Measurements from ENCODE around the gene CYB5B.

Gene CYB5B

DNA sequence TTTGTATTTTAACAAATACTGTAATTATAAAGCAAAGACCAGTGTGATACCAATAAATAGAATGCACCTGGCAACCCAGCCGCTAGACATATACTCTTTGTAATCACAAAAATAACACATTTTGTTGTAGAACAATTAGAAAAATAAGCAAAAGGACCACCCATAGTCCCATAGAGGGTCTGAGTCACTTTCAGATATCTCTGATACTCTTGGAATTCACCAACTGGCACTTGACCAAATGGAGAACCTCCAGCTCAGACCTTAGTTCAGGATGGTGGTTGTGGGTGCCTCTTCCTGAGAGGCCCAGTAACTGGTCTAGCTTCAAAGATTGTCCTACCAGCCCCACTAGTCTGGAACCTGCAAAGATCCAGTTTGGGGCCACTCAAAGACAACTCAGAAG, 37.8 kb upstream of the CYB5B start:
- no peaks in the 10 kb centered on the region for H3K9me2 ChIP-seq (replicated peaks; ENCODE audit: insufficient read depth, low read length)
- no peak overlapping the region for H3K9ac ChIP-seq (ENCODE audit: low read length)
- H2AFZ ChIP-seq (ENCODE audit: low read length) = peak overlapping the region; percentile 70; the same call in 1 of the 2 replicates
- no peaks in the 10 kb centered on the region for H4K20me1 ChIP-seq (ENCODE audit: insufficient read depth, low read length)
- peaks cover 5% of the 10 kb centered on the region; the same call in 1 of the 2 replicates for H3K36me3 ChIP-seq (replicated peaks; ENCODE audit: insufficient read depth, low read length)
- H3K79me2 ChIP-seq (ENCODE audit: low read length) = peaks cover 39% of the 10 kb centered on the region
- no peaks in the 10 kb centered on the region for H3K27me3 ChIP-seq (replicated peaks; ENCODE audit: insufficient read depth, low read length)
- TF ChIP-seq, protein P1, sequence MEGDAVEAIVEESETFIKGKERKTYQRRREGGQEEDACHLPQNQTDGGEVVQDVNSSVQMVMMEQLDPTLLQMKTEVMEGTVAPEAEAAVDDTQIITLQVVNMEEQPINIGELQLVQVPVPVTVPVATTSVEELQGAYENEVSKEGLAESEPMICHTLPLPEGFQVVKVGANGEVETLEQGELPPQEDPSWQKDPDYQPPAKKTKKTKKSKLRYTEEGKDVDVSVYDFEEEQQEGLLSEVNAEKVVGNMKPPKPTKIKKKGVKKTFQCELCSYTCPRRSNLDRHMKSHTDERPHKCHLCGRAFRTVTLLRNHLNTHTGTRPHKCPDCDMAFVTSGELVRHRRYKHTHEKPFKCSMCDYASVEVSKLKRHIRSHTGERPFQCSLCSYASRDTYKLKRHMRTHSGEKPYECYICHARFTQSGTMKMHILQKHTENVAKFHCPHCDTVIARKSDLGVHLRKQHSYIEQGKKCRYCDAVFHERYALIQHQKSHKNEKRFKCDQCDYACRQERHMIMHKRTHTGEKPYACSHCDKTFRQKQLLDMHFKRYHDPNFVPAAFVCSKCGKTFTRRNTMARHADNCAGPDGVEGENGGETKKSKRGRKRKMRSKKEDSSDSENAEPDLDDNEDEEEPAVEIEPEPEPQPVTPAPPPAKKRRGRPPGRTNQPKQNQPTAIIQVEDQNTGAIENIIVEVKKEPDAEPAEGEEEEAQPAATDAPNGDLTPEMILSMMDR (IDR thresholded peaks at IDR 0.05; ENCODE audit: low read length) = no peak
- TF ChIP-seq EZH2phosphoT487 (IDR thresholded peaks at IDR 0.05; ENCODE audit: low read length) (no peak), EZH2 (optimal IDR thresholded peaks at IDR 0.05; ENCODE audit: low read depth, low read length) (no peak)
- no peak overlapping the region for H3K4me3 ChIP-seq (ENCODE audit: low read length)
- H3K4me1 ChIP-seq (ENCODE audit: low read length) = 0 out of 2 replicates have a peak, but pooled peaks cover 3% of the 10 kb centered on the region
- no peak for DNase-seq
- H3K4me2 ChIP-seq (ENCODE audit: low read depth, low read length) = peak overlapping the region; percentile 51; the same call in 1 of the 2 replicates
- no peaks in the 10 kb centered on the region for H3F3A ChIP-seq (ENCODE audit: insufficient read depth, low read length)
- no peaks in the 10 kb centered on the region for H3K9me3 ChIP-seq (replicated peaks; ENCODE audit: insufficient read depth, low read length)
- H3K27ac ChIP-seq (ENCODE audit: low read length) = no peak overlapping the region

GRCh38 chr16:69393898-69394849, 30.2 kb upstream of the CYB5B start:
- TF ChIP-seq, protein P1 (IDR thresholded peaks at IDR 0.05; ENCODE audit: low read length) = no peak
- DNase-seq = no peak
- no peaks in the 10 kb centered on the region for H3K36me3 ChIP-seq (replicated peaks; ENCODE audit: insufficient read depth, low read length)
- no peak overlapping the region for H3K27ac ChIP-seq (ENCODE audit: low read length)
- no peaks in the 10 kb centered on the region for H3F3A ChIP-seq (ENCODE audit: insufficient read depth, low read length)
- H3K9ac ChIP-seq (ENCODE audit: low read length) = no peak overlapping the region
- no peaks in the 10 kb centered on the region for H3K9me3 ChIP-seq (replicated peaks; ENCODE audit: insufficient read depth, low read length)
- no peaks in the 10 kb centered on the region for H3K9me2 ChIP-seq (replicated peaks; ENCODE audit: insufficient read depth, low read length)
- no peaks in the 10 kb centered on the region for H3K4me1 ChIP-seq (ENCODE audit: low read length)
- no peak overlapping the region for H3K4me2 ChIP-seq (ENCODE audit: low read depth, low read length)
- no peaks in the 10 kb centered on the region for H3K27me3 ChIP-seq (replicated peaks; ENCODE audit: insufficient read depth, low read length)
- H4K20me1 ChIP-seq (ENCODE audit: insufficient read depth, low read length) = no peaks in the 10 kb centered on the region
- no peak overlapping the region for H3K4me3 ChIP-seq (ENCODE audit: low read length)
- no peak overlapping the region for H2AFZ ChIP-seq (ENCODE audit: low read length)
- H3K79me2 ChIP-seq (ENCODE audit: low read length) = no peaks in the 10 kb centered on the region

GRCh38 chr16:69395859-69396186, 28.6 kb upstream of the CYB5B start:
- Histone ChIP-seq H3K9ac (ENCODE audit: low read length) (no peak overlapping the region), H3F3A (ENCODE audit: insufficient read depth, low read length) (no peaks in the 10 kb centered on the region), H3K27me3 (replicated peaks; ENCODE audit: insufficient read depth, low read length) (no peaks in the 10 kb centered on the region), H3K9me3 (replicated peaks; ENCODE audit: insufficient read depth, low read length) (no peaks in the 10 kb centered on the region), H3K4me3 (ENCODE audit: low read length) (no peak overlapping the region), H2AFZ (ENCODE audit: low read length) (no peak overlapping the region), H3K9me2 (replicated peaks; ENCODE audit: insufficient read depth, low read length) (no peaks in the 10 kb centered on the region), H3K36me3 (replicated peaks; ENCODE audit: insufficient read depth, low read length) (no peaks in the 10 kb centered on the region), H3K4me2 (ENCODE audit: low read depth, low read length) (no peak overlapping the region), H3K79me2 (ENCODE audit: low read length) (no peaks in the 10 kb centered on the region), H3K27ac (ENCODE audit: low read length) (no peak overlapping the region), H4K20me1 (ENCODE audit: insufficient read depth, low read length) (no peaks in the 10 kb centered on the region), H3K4me1 (ENCODE audit: low read length) (no peaks in the 10 kb centered on the region)
- DNase-seq = no peak
- TF ChIP-seq EZH2 (optimal IDR thresholded peaks at IDR 0.05; ENCODE audit: low read depth, low read length) (no peak), EZH2phosphoT487 (IDR thresholded peaks at IDR 0.05; ENCODE audit: low read length) (no peak)
- TF ChIP-seq, protein P1 (IDR thresholded peaks at IDR 0.05; ENCODE audit: low read length) = no peak
